ENCODE results near the gene NSD2. TPM values are rescaled to one million over a fixed set of nuclear protein-coding genes. Genes with fewer than 3 reads are reported as not detected.

NSD2 gene
- total RNA-seq, 1 donor from 2014 or later, result 45.9 TPM

GRCh38 chr4:1970926-1971325, 99.7 kb downstream of the NSD2 start:
- no peak for DNase-seq (ENCODE audit: low spot score)

- DNase-seq (ENCODE audit: low spot score), result no peak
Observed at GRCh38 chr4:1971456-1972200, 100.4 kb downstream of the NSD2 start.

GRCh38 chr4:1972414-1972813, 101.2 kb downstream of the NSD2 start:
- DNase-seq (ENCODE audit: low spot score), result no peak

GRCh38 chr4:1973218-1973617, 102.0 kb downstream of the NSD2 start:
- no peak for DNase-seq (ENCODE audit: low spot score)

- DNase-seq (ENCODE audit: low spot score), result no peak
Observed at GRCh38 chr4:1973661-1974060, 102.5 kb downstream of the NSD2 start.

GRCh38 chr4:1974840-1975239, 103.6 kb downstream of the NSD2 start:
- no peak for DNase-seq (ENCODE audit: low spot score)

- DNase-seq (ENCODE audit: low spot score), result no peak
Observed at GRCh38 chr4:1975391-1975801, 104.2 kb downstream of the NSD2 start.

- DNase-seq (ENCODE audit: low spot score), result no peak
Observed at GRCh38 chr4:1975880-1976279, 104.7 kb downstream of the NSD2 start.

GRCh38 chr4:1976416-1977352, 105.5 kb downstream of the NSD2 start:
- no peak for DNase-seq (ENCODE audit: low spot score)

GRCh38 chr4:1978226-1978625, 107.0 kb downstream of the NSD2 start:
- DNase-seq (ENCODE audit: low spot score), result no peak

GRCh38 chr4:1978741-1979476, 107.7 kb downstream of the NSD2 start:
- DNase-seq (ENCODE audit: low spot score), result no peak

- DNase-seq (ENCODE audit: low spot score), result no peak
Observed at GRCh38 chr4:1979477-1980196, 108.4 kb downstream of the NSD2 start.

GRCh38 chr4:1980561-1981041, 109.4 kb downstream of the NSD2 start:
- no peak for DNase-seq (ENCODE audit: low spot score)

- no peak for DNase-seq (ENCODE audit: low spot score)
Observed at GRCh38 chr4:1981251-1982058, 110.3 kb downstream of the NSD2 start.

- no peak for DNase-seq (ENCODE audit: low spot score)
Observed at GRCh38 chr4:1982124-1983052, 111.2 kb downstream of the NSD2 start.

GRCh38 chr4:1983053-1983845, 112.1 kb downstream of the NSD2 start:
- DNase-seq (ENCODE audit: low spot score), result no peak

GRCh38 chr4:1983846-1984405, 112.7 kb downstream of the NSD2 start:
- no peak for DNase-seq (ENCODE audit: low spot score)

All from mucosa of gallbladder (tissue), 1 donor.